Body of pancreas (tissue), 4 donors: ENCODE results near the gene FAM237A. TPM values are rescaled to one million over a fixed set of nuclear protein-coding genes. Genes with fewer than 3 reads are reported as not detected.

ENCODE experiments used
- ATAC-seq: fragments of 150-250 bp; one replicate; pipeline ENCODE4 v1.9.1; 2016
- DNase-seq, 4 donors: peaks; one replicate each; pipeline ENCODE4 v3.0.0-alpha.2; 2019
- H3K27ac ChIP-seq, 4 donors: fragments of 200-600 bp; sonication (generic); 1 replicate in 3 of 4; 2 replicates in 1 of 4; pipeline versions ENCODE4 v1.5.1 to v1.6.1; 2016 to 2019; ENCODE audit warnings: mild to moderate bottlenecking in 1 of 4, mixed read lengths in 1 of 4, moderate library complexity in 1 of 4
- H3K27me3 ChIP-seq, 2 donors: fragments of 200-600 bp; sonication (generic); one replicate each; pipeline ENCODE4 v1.6.0; 2016; ENCODE audit warnings: mild to moderate bottlenecking in 1 of 2
- H3K36me3 ChIP-seq, 2 donors: fragments of 200-600 bp; sonication (generic); replicated peaks in 1 of 2; 2 replicates each; pipeline ENCODE4 v1.5.1; 2016; ENCODE audit warnings: low read depth in 2 of 2; ENCODE audit not compliant: insufficient read depth in 1 of 2
- H3K4me1 ChIP-seq: fragments of 200-600 bp; sonication (generic); one replicate; pipeline ENCODE4 v1.6.0; 2016
- H3K4me3 ChIP-seq, 2 donors: fragments of 200-600 bp; sonication (generic); 1 replicate in 1 of 2; 2 replicates in 1 of 2; pipeline ENCODE4 v1.5.1; 2016 to 2019
- H3K9me3 ChIP-seq, 3 donors: fragments of 200-600 bp; sonication (generic); 1 replicate in 2 of 3; 2 replicates in 1 of 3; pipeline ENCODE4 v1.5.1; 2016
- POLR2A ChIP-seq, 3 donors: fragments of 450-650 bp; IDR thresholded peaks; one replicate each; pipeline ENCODE4 v1.6.1; 2016; ENCODE audit warnings: antibody characterized with exemption in 3 of 3, mild to moderate bottlenecking in 2 of 3
- WGBS, 2 donors: methylation state at CpG; one replicate each; pipeline ENCODE4 v1.1.5; 2017; 5-methylcytosine and 5-hydroxymethylcytosine counted together
- intact Hi-C: fragments of 100-400 bp; cut with DNase I; formaldehyde crosslinking; loops from one replicate; pipeline ENCODE4 v1.15.1; 2023
- total RNA-seq, 2 donors: library from RNA; depleted of rRNA; stranded (reverse); fragments of >200 nt; gene quantifications; one replicate each; pipeline ENCODE4 v1.1.0, GENCODE V29; 2016
- TF ChIP-seq, protein P1 (sequence below), 7 experiments: fragments of 450-650 bp in 4 of 7; fragments of 200-600 bp in 3 of 7; sonication (generic) in 3 of 7; IDR thresholded peaks; one replicate each; pipeline ENCODE4 v1.5.1; 2016 to 2019; ENCODE audit warnings: antibody characterized with exemption in 7 of 7

Gene FAM237A
- total RNA-seq, 2 donors from 2014 or later, result not detected

DNA sequence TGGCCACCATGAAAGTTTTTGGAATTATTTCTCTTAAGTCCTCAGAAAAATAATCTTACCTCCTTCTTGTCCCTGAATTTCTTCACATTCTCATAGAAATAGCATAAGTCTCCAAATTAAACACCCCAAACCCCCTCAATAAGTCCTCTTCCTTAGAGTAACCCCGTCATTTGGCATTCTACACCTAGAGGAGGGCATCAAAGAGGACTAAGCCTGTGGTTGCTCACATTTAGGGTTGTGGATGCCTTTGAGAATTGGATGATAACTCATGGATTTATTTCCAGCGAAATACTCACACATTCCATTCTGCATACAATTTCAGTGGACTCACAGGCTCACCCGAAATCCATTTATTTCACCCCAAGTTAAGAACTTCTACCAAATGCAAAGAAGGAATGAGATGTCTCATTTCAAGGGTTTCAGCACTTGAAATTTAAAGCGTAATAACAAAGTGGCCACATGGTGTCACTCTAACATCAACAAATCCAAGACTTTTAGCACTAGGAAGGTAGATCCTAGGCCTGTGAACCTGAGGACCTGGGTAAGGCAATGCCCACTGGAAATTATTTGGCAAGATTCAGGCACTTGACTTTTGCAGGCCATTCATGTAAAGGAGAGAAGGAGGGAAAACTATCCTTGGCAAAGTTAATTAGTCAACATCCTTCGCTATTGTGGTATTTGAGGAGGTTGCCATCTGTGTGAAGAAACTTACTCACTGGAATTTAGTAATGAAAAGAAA, 51.3 kb downstream of the FAM237A start:
- H3K9me3 ChIP-seq, result no peaks in the 10 kb centered on the region
- H3K27ac ChIP-seq, result no peak overlapping the region
- peak; percentile 7 to 45 (median 18) for DNase-seq
- intact Hi-C loops, result no loop called here
- no peaks in the 10 kb centered on the region for H3K36me3 ChIP-seq
- WGBS, 2 donors, result 25 to 29% methylated on average over 5 of the region's 5 CpGs
- peak; percentile 64 for ATAC-seq
- no peaks in the 10 kb centered on the region for H3K27me3 ChIP-seq
- TF ChIP-seq POLR2A (IDR thresholded peaks at IDR 0.05), result no peak
- TF ChIP-seq, protein P1, sequence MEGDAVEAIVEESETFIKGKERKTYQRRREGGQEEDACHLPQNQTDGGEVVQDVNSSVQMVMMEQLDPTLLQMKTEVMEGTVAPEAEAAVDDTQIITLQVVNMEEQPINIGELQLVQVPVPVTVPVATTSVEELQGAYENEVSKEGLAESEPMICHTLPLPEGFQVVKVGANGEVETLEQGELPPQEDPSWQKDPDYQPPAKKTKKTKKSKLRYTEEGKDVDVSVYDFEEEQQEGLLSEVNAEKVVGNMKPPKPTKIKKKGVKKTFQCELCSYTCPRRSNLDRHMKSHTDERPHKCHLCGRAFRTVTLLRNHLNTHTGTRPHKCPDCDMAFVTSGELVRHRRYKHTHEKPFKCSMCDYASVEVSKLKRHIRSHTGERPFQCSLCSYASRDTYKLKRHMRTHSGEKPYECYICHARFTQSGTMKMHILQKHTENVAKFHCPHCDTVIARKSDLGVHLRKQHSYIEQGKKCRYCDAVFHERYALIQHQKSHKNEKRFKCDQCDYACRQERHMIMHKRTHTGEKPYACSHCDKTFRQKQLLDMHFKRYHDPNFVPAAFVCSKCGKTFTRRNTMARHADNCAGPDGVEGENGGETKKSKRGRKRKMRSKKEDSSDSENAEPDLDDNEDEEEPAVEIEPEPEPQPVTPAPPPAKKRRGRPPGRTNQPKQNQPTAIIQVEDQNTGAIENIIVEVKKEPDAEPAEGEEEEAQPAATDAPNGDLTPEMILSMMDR (IDR thresholded peaks at IDR 0.05), result peak in 6 of 7 experiments; percentile 49 to 74 (median 62)
- no peak overlapping the region for H3K4me3 ChIP-seq
- H3K4me1 ChIP-seq, result no peaks in the 10 kb centered on the region

DNA sequence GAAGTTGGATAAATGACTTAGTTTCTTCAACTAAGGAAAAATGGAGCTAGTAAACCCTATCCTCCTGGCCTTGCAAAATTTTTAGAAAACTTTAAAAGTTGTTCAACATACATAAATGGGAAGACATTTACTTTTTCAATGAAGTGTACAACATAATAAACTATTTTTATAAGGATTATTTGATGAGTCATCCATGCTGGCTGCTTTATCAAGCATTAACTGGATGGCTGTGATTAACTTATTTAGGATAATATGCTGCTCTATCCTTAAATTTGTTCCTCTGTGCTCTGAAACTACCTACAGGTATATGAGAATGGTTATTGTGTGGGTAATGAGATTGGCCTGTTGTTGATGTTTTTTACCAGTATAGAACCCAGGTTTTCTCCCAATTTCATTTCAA, 54.6 kb downstream of the FAM237A start:
- no peaks in the 10 kb centered on the region for H3K27me3 ChIP-seq
- H3K36me3 ChIP-seq, result no peaks in the 10 kb centered on the region
- ATAC-seq (no peak), DNase-seq (no peak)
- no peak overlapping the region for H3K27ac ChIP-seq
- TF ChIP-seq, protein P1 (IDR thresholded peaks at IDR 0.05), result no peak
- TF ChIP-seq POLR2A (IDR thresholded peaks at IDR 0.05), result no peak
- H3K4me3 ChIP-seq, result no peak overlapping the region
- no peaks in the 10 kb centered on the region for H3K4me1 ChIP-seq
- intact Hi-C loops, result no loop called here
- H3K9me3 ChIP-seq, result no peaks in the 10 kb centered on the region

DNA sequence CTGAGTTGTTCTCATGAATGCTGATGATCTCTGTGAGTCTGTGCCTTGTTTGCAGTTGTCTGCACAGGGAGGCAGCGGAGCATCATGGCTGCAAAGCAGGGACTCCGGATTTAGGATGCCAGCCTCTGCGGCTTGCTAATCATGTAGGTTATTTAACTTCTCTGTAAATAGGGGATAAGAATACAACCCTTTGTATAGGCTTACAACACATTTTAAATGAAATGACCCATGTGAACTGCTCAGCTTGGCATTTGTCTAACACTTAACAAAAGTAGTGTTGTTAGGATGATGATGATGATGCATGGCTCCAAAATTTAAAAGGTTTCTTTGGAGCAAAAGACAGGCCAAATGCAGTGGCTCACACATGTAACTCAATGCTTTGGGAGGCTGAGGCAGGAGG, 56.5 kb downstream of the FAM237A start:
- Histone ChIP-seq H3K4me3 (no peak overlapping the region), H3K4me1 (no peaks in the 10 kb centered on the region), H3K27me3 (no peaks in the 10 kb centered on the region), H3K9me3 (no peaks in the 10 kb centered on the region), H3K36me3 (no peaks in the 10 kb centered on the region), H3K27ac (no peak overlapping the region)
- WGBS, 2 donors, result 66 to 74% methylated on average over 3 of the region's 3 CpGs
- intact Hi-C loops, result no loop called here
- ATAC-seq (no peak), DNase-seq (no peak)
- TF ChIP-seq, protein P1 (IDR thresholded peaks at IDR 0.05), result no peak
- no peak for TF ChIP-seq POLR2A (IDR thresholded peaks at IDR 0.05)

Other genes with a start within 250 kb of the FAM237A start
- under 1 TPM; under 0.01 to 0.26 TPM for gene ADAM23, start 199.0 kb upstream of the FAM237A start, total RNA-seq
- gene DYTN, start 75.9 kb downstream of the FAM237A start, total RNA-seq, result not detected
- gene MDH1B, start 122.8 kb downstream of the FAM237A start, total RNA-seq, result 1 to 10 TPM; 1.0 to 3.0 TPM
- gene FASTKD2, start 123.1 kb downstream of the FAM237A start, total RNA-seq, result 10 to 100 TPM; 15.3 to 16.5 TPM